ELF-1 (cell line): ENCODE data around the gene PLG.
"Not testable (repeated sequence)": the region's sequence is repeated elsewhere in the genome, so short reads cannot be mapped to it uniquely, and the experiment has no call there.

Experiments used
- DNase-seq: peaks from one replicate; pipeline ENCODE4 v3.0.0-alpha.2; 2016; ENCODE audit warnings: low read depth, low spot score

PLG gene

DNA sequence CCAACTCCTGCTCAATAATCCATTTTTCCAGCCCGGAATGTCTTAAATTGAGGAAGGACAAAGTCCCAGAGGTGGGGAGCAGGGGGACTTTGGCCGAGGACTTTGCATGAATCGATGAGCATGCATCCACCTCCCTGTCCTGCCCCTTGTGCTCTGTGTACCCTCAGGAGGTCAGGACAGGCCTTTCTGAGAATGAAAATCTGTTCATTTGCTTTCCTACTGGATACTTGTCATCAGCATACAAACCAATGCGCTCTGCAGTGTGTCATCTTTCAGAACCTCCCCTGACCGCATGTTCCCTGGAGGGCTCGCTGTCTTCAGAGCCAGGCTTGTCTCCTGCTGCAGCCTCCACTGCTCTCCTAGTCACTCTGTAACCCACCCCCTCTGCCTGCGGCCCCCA lies 2.6 kb downstream of the PLG start:
- DNase-seq, result not testable (repeated sequence)

DNA sequence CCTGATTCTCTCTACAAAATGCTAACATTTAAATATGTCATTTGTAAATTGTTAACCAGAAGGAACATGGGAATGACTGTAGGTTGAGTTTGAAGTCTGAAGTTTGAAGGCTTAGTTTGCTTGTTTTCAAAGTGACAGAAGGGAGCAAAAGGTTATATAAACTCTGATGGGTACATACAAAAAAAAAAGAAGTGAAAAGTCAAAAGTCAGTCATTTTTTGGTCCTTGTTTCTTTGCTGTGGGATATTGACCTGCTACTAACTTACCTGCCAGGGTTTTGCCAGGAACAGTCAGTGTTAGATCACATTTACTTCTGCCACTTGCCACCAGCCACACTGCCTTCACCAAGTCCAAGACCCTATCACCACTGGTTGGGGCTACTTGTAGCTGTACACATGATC lies 6.9 kb downstream of the PLG start:
- not testable (repeated sequence) for DNase-seq

DNA sequence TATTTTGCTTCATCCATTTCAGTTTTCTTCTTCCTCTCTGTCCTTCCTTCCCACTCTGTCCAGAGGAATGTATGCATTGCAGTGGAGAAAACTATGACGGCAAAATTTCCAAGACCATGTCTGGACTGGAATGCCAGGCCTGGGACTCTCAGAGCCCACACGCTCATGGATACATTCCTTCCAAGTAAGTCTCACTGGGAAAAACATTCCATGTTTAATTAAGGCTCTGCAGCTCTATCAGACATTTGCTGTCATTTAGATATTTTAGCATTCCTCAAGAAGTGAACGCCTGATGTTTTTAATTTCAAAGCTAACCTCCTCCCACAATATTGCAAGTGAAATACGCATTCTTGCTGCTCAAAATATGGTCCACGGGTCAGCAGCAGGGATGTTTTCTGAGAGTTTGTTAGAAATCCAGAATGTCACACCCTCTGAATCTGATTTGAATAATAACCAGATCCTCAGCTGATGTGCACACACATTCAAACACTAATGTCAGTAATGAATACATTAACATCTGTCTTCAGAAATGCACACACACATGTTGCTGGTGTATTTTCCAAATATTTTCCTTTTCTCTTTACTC lies 12.8 kb downstream of the PLG start:
- DNase-seq, result no peak

DNA sequence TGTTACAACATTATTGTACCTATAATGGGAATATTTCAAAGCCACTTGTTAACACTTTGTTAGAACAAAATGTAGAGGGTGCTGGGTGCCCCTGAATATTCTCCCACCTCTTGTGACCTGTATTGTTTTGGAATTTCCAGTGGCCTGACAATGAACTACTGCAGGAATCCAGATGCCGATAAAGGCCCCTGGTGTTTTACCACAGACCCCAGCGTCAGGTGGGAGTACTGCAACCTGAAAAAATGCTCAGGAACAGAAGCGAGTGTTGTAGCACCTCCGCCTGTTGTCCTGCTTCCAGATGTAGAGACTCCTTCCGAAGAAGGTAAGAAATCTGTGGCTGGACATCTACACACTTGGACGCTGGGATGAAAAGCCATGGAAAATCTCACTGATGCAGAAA lies 28.9 kb downstream of the PLG start:
- DNase-seq, result peak; percentile 40

DNA sequence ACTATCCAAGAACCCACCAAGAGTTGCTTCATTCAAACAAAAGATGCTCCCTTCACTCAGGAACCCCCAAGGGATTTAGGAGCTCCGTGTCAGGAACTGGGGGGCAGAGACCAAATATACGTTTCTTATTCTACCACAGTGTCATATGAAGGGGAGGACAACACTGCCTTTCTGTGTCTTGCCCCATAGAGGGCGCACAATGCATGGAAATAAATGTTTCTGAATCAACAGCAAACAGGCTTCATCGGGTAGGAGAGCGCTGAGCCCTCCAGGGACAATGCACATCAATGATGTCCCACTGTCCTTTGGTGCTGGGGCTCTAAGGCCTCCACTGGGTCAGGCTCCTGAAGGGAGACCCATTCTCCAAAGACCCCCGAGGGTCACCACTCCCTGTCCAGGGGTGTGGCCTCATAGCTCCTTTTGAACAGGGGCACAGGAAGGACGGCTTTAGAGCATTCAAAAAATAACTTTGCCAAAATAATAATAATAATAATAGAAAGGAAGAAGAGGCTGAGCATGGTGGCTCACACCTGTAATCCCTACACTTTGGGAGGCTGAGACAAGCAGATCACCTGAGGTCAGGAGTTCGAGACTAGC lies 31.1 kb downstream of the PLG start:
- DNase-seq, result peak; percentile 47

DNA sequence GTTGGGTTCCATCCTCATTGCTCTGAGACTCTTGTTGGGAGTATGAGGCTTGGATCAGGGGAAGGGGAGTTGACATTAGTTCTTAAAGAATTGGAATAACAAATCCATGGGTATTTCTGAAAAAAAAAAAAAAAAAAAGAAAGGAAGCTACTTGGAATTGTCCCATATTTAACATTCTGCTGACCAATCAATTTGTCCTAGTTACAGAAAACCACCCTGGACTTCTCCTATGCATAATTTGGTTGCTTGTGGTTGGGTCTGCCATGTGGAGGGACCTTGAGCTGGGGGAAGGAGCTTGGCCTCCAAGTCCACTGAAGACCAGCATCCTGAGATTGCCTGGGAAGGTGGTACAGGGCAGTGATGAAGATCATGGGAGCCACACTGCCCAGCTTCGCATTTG lies 32.6 kb downstream of the PLG start:
- DNase-seq, result no peak

DNA sequence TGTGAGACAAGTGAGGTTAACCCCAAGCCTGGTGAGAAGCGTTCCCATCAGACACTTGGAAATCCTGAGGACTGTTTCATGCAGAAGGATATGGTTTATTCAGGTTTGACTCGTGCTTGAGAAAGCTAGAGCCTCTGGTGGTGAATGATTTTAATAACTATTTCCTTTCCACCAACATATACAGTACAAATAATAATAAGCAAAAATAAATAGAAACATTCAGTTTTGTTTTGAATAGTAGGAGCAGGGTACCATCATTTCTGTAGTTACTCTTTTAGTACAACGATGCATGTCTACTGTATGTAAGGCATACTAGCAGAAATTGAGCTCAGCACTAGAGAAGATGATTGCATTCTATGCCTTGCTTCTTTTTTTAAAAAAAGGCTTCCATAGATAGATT lies 33.5 kb downstream of the PLG start:
- DNase-seq, result no peak

DNA sequence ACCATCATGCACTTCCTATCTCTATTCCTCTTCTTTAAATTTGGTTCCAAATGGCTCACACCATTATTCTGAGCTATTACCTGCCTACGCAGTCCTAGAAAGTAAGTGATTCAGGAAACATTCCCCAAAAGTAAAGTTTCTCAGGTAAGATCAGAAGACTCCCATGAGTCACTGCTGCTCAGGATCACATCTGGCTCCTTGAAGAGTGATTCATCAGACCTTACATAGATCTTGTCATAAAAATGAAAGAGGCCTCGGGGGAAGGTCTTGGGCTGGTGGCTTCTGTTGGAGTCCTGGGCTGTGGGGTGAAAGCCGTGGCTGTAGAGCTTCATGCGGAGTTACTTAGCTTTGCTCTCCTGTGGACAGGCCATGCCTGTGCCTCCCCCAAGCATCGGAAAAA lies 35.9 kb downstream of the PLG start:
- DNase-seq, result no peak

DNA sequence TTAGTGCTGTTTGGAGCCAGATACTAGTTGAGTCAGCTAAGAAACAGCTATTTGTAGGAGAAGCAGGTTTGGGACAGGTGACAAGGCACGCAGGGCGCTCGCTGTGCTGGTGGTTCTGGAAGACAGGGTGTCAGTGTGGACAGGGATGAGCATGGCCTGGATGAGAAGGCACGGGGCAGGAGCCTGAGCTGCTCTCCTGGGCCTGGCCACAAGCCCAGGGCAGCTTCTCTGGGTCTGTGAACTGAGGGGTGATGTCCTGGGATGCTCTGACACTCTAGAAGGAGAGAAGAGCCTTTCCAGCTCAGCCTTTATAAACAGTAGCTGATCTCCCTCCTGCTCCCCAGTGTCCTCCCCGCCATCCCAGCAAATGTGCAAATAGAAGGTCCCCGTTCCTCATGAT lies 37.9 kb downstream of the PLG start:
- no peak for DNase-seq

DNA sequence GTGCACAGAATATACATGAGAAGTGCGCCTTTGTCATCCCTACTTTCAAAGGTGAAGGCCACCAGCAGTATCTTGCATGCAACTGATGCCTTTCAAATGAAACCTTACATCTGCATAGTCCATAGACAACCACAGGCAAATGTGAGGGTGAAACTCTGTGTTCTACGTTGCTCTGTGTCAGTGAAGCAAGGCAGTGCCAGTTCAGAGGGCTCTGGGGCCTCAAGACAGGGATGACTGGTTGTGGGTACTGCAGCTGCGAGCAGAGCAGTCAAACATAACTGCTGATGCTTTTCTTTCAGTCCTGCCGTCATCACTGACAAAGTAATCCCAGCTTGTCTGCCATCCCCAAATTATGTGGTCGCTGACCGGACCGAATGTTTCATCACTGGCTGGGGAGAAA lies 39.0 kb downstream of the PLG start:
- DNase-seq, result not testable (repeated sequence)

DNA sequence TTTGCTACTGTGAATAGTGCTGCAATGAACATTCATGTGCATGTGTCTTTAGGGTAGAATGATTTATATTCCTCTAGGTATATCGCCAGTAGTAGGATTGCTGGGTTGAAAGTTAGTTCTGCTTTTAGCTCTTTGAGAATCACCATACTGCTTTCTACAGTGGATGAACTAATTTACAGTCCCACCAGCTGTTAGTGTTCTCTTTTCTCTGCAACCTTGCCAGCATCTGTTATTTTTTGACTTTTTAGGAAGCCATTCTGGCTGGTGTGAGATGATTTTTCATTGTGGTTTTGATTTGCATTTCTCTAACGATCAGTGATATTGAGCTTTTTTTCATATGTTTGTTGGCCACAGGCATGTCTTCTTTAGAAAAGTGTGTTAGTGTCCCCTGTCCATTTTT lies 40.0 kb downstream of the PLG start:
- no peak for DNase-seq

DNA sequence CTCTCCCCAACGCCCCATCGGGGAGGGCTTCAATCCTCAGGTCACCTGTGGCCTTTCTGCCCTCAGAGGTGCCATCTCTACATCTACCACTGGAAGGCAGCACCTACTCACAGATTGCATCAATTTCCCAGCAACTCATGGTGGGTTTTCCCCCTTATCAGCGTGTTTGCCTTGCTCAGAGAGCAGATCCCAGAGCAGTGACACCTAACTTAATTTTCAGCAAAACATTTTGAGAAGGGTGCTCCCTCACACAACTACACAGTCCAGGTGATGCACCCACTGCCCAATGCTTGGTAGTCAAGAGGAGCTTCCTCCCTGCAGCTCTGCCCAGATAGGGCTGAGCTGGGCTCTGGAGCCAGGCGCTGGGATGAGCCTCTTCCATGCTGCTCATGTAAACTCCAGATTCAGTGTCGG lies 48.2 kb downstream of the PLG start:
- peak; percentile 77 for DNase-seq

DNA sequence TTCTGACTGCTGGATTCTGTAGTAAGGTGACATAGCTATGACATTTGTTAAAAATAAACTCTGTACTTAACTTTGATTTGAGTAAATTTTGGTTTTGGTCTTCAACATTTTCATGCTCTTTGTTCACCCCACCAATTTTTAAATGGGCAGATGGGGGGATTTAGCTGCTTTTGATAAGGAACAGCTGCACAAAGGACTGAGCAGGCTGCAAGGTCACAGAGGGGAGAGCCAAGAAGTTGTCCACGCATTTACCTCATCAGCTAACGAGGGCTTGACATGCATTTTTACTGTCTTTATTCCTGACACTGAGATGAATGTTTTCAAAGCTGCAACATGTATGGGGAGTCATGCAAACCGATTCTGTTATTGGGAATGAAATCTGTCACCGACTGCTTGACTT lies 51.2 kb downstream of the PLG start:
- not testable (repeated sequence) for DNase-seq

DNA sequence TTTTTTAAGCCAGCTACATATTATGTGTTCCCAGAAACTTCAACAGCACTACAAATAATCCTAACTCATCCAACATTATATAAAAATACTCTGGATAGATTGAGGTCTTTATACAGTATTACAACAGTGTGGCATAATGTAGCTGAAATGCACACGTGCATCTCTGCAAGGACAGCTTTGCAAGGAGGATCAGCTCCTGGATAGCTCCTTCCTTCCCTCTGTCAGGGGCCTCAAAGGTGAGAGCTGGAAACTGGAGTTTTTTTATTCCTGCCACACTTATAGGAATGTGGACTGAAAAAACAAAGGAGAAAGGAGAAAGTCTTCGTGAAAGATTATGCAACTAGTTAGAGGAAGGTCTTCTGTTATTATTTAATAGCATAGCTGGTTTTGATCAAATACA lies 53.1 kb downstream of the PLG start:
- DNase-seq, result no peak

DNA sequence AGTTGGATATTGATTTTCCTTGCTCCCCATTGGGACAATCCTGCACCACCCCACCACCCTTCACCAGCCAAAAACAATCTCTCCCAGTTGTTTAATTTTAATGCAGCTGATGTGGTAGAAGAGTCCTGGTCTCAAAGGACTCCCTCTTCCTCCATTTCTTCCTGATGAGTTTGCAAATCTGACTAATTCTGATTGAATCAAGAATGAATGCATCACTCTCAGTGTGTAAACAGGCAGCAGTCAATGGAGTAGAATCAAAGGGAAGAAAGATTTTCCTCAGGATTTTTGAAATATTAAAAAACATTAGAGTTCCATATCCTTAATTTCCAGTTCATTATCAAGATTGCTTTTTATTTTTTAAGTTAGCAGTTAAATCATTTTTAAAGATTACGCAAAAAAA lies 54.0 kb downstream of the PLG start:
- DNase-seq, result no peak

DNA sequence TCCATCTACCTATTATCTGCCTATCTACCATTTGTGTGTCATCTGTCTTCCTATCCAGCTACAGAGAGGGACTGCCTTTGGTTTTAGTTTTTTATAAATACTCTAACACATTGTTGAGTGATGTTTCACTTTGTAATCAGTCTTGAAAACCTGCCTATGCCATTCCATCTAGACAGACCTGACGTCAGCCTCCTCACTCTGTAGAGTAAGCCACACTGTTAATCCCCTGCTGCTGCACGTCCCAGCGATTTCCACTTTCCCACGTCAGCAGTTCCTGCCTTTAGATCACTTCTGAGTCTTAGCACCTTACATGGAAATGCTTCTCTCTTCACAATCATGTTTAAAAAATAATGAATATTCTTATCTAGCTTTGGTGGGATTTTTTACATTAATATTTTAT lies 54.8 kb downstream of the PLG start:
- DNase-seq, result peak; percentile 4

DNA sequence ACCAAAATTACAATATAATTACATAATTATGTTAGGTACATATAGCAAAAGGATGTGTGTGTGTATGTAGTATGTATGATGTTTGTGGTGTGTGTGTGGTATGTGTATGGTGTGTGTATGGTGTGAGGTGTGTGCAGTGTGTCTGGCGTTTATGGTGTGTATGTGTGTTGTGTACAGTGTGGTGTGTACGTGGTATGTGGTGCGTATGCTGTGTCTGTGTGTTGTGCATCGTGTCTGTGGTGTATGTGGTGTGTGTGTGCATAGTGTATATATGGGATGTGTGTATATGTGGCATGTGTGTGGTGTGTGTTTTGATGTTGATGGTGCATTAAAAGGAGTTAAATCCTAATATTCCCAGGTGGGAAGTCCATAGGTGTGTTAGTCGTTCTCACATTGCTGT lies 62.8 kb downstream of the PLG start:
- no peak for DNase-seq

DNA sequence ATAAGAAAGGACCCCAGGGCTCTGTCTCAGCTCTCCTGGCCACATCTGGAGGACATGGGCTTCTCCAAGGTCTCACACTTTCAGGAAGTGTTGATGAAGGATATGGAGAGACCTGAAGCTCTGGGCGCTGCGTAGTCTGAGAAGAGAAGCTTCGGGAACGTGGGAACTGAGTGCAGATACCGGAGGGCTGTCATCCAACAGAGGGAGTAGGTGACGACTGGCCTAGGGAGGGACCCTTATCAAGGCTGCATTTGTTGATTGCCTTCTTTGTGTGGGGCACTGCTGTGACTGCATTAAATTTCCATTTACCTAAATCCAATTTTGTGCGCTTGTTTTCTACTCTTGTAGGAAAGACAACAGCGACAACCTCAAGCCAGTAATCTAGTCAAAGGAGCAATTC lies 63.4 kb downstream of the PLG start:
- DNase-seq, result peak; percentile 31

DNA sequence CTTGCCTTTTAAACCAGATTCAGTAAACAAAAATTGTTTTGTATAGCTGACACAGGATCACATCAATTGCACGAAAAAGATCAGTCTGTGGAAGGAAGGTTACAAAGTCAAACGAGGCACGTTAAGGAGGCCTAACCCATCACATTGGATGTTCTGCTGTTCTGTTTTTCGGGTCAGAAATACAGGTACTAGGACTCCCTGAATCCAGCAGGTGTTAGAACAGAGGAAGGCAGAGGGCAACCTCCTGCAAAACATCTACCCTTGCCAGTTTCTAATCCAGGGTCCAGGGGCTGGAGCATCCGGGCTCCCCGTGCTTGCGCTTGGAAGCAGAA lies 64.6 kb downstream of the PLG start:
- DNase-seq, result no peak

DNA sequence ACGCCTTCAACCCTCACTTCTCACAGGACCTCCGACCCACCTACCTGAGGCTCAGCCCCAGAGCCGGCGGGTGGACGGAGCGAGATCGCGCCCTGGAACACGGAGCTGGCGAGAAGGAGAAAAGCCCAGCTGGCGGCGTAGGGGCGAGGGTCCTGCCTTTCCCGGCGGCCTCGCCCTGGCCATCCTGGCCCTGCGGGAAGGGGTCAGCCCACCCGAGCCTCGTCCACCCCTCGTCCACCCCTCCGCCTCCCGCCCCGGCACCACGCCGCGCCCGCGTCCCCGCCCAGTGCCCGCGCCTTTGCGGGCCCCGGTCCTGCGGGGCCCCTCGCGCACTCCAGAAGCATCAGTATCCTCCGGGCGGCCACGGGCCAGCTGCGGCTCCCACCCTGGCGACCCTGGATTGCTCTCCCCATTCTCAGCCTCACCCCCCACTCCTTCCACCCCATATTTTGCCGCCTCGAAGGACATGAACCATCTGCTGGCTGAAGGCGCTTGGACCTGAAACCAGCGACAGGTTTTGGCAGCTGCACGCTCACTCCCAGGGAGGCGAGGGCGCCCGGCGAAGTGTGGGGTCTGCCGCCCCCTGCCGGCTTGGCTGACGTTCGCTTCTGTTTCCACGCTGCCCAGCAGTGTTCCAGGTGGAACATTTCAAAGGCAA lies 65.1 kb downstream of the PLG start:
- peak; percentile 85 for DNase-seq

DNA sequence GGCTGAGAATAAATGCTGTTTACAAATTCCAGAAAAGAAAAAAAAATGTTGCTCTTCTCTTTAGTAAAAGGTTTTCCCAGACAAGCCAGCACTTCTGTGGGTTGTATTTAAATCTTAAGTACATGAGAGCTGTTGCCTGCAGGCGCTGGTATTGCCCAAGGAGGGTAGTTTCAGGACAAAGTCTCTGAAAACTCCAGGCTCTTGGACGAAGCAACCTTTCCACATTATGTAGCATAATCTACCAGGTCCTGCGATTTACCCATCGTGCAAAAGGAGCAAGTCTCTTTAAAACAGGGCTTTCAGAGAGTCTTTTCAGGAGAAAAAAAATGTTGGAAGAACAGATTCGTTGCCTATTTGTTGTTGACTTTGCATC lies 65.6 kb downstream of the PLG start:
- DNase-seq, result no peak

DNA sequence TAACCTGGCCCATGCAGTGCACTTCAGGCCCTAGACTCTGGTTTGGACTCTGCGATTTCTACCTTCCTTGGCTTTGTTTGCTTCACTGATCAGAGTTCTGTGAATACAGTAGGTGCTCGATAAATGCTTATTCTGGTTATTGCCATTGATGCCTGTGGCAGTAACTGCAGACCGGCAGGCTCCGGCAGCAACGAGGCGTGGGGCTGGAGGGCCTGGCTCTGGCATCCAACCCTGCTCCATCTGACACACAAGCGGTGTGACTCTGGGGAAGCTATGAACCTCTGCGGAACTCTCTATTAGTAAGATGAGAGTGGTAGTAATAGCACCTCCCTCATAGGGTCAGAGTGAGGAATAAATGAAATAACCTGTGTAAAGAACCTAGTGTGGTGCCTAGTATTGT lies 66.1 kb downstream of the PLG start:
- no peak for DNase-seq

DNA sequence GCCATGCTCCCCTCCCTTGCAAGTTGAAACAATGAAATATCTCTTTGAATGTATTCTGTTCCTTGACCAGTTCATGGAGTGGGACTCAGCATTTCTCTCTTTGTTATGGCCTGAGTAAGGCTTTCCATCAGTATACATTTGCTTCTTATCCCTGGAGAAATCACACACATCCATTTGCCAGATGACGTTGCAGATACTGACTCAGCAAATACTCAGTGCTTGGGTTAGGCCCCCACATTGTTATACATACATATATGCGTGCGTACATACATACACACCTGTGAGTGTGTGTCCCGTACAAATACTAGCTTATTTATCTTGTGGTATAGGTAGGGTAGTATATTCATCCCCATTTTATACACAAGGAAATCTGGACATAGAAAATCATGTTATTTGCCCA lies 72.4 kb downstream of the PLG start:
- no peak for DNase-seq
